ENCODE results near the gene ABCG5.
A peak's percentile ranks its signal among the peaks of the same experiment; 100 is the strongest.

ABCG5 gene

GRCh38 chr2:43806719-43807031 lies 32.0 kb downstream of the ABCG5 start:
- DNase-seq (ENCODE audit: low read depth in 2 of 2): no peak

DNA sequence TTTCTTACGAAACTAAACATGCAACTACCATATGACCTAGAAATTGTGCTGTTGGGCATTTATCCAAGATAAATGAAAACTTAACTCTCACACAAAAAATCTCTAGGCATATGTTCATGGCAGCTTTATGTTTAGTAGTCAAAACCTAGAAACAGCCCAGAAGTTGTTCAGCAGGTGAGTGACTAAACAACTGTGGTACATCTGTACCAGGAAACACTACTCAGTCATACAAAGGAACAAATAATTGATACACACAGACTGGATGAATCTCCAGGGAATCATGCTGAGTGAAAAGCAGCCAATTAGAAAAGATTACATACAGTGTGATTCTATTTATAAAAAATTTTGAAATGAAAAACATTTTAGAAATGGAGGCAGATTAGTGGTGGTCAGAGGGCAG lies 35.5 kb downstream of the ABCG5 start:
- DNase-seq (ENCODE audit: low read depth in 2 of 2): no peak

DNA sequence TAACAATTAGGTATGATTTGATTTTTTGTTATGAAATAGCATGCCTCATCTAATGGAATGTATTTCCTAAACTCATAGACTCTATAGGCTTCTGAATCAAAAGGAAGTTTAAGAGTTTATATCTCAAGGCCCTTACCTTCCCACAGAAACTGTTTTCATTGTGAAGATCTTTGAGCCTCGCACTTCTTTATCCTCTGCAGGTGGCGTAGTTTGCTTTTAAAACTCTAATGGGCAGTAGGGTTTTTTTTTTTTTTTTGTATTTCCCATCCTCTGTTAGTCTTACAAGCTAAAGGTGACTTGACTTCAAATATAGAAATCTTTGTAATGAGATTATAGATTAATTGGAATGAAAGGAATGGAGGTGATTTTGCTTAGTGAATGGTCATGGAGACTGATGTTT lies 36.5 kb downstream of the ABCG5 start:
- no peak for DNase-seq (ENCODE audit: low read depth in 2 of 2)

DNA sequence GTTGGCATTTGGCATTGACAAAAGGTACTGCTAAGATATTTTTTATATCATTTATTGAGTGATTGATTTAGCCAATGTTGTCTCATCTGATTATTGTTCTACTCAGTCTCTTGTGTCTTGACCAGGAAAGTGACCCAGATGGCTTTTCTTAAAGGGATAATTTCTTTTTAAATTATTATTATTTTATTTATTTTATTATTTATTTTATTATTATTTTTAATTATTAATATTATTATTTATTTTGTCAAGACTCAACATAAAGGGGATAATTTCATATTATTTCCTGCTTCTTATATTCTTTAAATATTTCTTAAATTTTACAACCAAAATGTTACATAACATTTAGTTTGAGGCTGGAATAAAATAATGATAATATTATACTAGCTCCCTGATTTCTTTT lies 37.7 kb downstream of the ABCG5 start:
- DNase-seq (ENCODE audit: low read depth in 2 of 2): no peak

DNA sequence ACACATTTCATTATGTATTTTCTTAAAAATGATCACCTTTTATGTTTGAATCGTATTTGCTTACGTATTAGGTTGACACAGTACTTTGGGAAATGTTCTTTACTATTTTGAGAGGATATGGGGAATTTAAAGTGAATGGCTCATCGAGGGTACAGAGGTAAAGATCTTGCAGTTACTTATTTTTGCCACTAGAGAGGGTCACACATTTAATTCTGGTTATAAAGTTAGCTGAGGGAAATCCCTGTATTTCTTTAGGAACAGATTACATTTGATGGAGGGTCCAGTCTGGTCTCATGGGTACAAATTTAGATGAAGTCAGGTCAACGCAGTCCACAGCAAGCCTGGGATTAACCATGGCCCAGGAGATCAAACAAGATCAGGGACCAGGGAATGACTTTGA lies 40.3 kb downstream of the ABCG5 start:
- no peak for DNase-seq (ENCODE audit: low read depth in 2 of 2)

DNA sequence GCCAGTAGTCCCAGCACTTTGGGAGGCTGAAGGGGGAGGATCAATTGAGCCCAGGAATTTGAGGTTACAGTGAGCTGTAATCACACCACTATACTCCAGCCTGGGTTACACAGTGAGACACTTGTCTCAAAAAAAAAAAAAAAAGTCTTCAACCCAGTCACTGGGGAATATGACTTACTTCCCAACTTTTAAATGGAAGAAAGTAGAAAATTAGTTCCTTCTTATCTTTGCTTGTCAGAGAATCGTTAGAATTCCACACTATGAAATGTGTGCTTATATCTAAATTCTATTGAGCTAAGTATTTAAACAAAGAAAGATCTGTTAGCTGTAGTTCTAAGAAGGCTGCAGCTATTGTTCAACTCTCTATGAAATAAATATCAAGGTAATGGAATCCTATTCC lies 42.4 kb downstream of the ABCG5 start:
- DNase-seq (ENCODE audit: low read depth in 2 of 2): no peak

- no peak for DNase-seq (ENCODE audit: low read depth in 2 of 2)
Observed at GRCh38 chr2:43794956-43795355, 43.7 kb downstream of the ABCG5 start.

- DNase-seq (ENCODE audit: low read depth in 2 of 2): no peak
Observed at GRCh38 chr2:43792653-43793052, 46.0 kb downstream of the ABCG5 start.

GRCh38 chr2:43791035-43791765 lies 47.4 kb downstream of the ABCG5 start:
- no peak for DNase-seq (ENCODE audit: low read depth in 2 of 2)

GRCh38 chr2:43790147-43790546 lies 48.5 kb downstream of the ABCG5 start:
- no peak for DNase-seq (ENCODE audit: low read depth in 2 of 2)

GRCh38 chr2:43788646-43789045 lies 50.0 kb downstream of the ABCG5 start:
- DNase-seq (ENCODE audit: low read depth in 2 of 2): no peak

- no peak for DNase-seq (ENCODE audit: low read depth in 2 of 2)
Observed at GRCh38 chr2:43787895-43788294, 50.7 kb downstream of the ABCG5 start.

GRCh38 chr2:43778233-43778632 lies 60.4 kb downstream of the ABCG5 start:
- no peak for DNase-seq (ENCODE audit: low read depth in 2 of 2)

GRCh38 chr2:43777306-43777926 lies 61.2 kb downstream of the ABCG5 start:
- DNase-seq (ENCODE audit: low read depth in 2 of 2): peak in 1 of 2 donors; percentile 1

DNA sequence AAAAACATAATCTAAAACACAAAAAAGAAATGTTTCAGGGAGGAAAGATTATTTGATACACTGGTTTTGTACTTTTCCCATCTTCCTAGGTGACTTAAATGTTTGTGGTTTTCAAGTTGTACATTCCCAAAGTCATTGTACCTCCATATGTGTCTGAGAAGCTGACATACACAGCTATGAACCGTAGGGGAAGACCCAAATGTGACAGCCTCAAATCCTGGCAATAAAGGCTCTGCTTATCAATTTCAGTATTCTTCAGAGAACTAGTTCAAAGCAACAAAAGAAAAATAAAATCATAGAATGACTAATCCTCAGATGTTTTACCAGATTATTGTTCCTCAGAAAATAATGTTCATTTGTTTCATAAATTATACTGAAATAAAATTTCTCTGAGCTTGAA lies 62.3 kb downstream of the ABCG5 start:
- no peak for DNase-seq (ENCODE audit: low read depth in 2 of 2)

DNA sequence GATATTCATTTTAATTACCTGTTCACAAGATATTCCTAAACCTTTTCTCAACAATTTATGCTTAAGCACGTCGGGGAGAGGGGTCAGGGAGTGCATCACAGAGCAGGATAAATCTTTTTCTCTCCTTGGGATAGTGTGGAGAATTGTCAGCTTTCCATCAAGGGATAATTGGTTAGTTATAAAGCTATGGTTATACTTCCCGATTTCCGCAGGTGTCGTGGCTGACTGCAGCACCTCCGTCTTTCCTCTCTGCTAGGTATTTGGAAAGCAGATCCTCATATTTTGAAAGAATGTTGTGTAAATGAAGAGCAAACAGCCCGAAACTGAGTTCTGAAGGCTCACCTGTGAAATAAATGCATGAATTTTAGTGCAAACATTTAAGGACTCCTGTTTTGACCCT lies 64.0 kb downstream of the ABCG5 start:
- DNase-seq (ENCODE audit: low read depth in 2 of 2): no peak

- peak; percentile 66 to 79 for DNase-seq (ENCODE audit: low read depth in 2 of 2)
Observed at GRCh38 chr2:43773876-43774613, 64.6 kb downstream of the ABCG5 start, which contains the start of gene DYNC2LI1. Gene DYNC2LI1, plus strand, starts transcription at chr2:43774039. Its CDS starts 100 bp downstream, at chr2:43774139.

DNA sequence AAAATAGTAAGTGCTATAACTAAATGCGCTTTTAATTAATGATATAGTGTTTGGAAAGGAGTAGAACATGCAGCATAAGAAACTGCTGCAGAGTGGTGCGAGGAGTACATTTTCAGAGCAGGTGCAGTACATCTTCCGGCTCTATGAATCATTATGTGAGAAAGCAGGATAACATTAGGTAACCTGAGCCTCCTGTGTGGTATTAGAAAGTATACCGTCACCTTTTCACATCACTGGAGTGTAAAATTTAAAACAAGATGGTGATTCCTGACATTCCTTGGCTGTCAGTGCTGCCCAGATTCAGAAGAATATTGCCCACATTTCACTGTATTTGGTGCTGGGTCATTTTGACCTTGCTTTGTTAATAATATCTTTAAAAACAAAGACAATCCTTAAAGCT lies 72.6 kb downstream of the ABCG5 start:
- no peak for DNase-seq (ENCODE audit: low read depth in 2 of 2)

DNA sequence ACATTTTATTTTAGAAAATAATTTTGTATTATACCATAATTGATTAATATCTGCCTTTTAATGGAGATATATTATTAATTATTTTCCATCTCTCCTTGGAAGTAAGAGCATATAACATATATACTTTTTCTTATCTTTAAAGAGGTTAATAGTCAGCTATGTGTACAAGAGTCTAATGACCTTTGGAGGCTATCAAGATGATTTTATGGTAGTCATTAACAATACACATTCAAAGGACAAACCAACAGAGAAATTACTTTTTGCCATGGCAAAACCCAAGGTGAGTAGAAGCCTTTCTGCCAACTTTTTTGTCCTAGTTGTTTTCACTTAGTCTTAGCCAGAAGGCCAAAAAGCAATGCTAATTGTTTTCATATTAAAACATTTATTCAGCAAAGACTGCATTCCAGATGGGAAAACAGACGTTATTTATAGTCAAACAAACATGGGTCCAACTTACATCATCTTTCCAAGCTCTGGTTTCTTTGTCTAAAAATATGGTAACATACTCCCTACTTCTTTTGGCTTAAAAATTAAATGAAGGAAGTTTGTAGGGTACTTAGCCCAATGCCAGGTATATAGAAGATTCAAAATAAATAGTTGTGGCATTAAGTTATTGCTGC lies 74.4 kb downstream of the ABCG5 start:
- DNase-seq (ENCODE audit: low read depth in 2 of 2): no peak

DNA sequence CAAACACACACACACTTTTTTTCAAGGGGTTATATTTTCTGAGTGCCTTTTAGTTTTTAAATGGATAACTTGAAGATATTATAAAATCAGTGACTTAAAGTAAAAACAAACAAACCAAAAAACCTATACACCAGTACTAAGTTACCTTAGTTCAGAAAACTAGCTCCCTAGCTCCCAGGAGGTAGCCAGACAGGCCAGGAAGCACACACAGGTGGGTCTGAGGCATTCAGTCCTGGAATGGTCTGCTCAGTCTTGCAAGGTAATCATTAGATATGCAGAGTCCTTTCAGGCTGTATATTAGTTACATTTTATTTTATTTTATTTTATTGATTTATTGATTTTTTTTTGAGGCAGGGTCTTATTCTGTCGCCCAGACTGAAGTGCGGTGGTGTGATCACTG lies 75.5 kb downstream of the ABCG5 start:
- DNase-seq (ENCODE audit: low read depth in 2 of 2): no peak
